T47D (cell line): ENCODE data around the gene CCDC13.
A peak's percentile ranks its signal among the peaks of the same experiment; 100 is the strongest.

Experiments
- DNase-seq, 2 experiments: peaks; one replicate each; pipeline versions ENCODE4 v3.0.0 to v3.0.0-alpha.2; 2011 to 2012; ENCODE audit warnings: low read depth in 1 of 2, low spot score in 1 of 2
- JUND ChIP-seq: IDR thresholded peaks from 2 replicates; pipeline ENCODE4 v1.6.1; 2012; ENCODE audit warnings: low read depth
- in situ Hi-C: cut with HindIII; loops from 2 replicates; pipeline ENCODE4 v1.10.0; 2016; ENCODE audit warnings: low sequenced_read_pairs, low pct_unique_long_range_greater_than_20kb

The CCDC13 gene

DNA sequence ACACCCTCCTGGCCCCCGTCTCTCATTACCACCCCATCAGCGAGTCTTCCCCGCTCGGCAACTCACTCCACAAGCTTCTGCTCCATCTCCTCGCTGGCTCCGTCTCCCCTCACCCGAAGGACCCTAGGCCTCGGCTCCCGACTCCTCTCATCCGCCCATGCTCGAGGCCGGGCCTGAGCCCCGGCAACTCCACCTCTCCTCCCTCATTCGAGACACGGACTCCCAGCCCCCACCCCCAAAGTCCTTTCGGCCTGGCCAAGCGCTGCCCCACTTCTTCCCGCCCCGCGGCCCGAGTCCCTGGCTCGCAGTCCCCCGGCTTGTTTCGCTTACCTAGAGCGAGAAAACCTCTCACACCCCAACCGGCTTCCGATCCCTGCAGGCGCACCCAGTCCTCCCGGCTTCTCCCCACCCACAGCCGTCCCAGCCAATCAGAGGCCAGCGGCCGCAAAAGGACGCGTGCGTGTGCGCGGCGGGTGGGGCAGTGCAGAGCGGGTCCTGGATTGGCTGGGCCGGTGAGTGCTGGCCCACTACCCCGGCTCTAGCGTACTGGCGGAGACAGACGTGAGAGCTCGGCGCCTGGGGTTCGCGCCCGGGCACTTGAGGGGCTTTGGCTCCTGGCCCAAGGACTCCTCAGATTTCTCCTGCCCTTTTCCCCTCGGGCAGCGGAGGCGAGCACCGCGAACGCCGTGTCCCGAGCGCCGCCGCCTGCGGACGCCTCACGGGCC is 31.2 kb upstream of the CCDC13 start, which contains the start of gene HIGD1A:
TSS of gene HIGD1A (minus strand) at position 385 of the 725 bp plus-strand sequence. CDS start 10,237 bp downstream, outside the sequence.
- in situ Hi-C loops, result no loop called here
- TF ChIP-seq JUND, result no peak
- peak; percentile 98 to 99 for DNase-seq

DNA sequence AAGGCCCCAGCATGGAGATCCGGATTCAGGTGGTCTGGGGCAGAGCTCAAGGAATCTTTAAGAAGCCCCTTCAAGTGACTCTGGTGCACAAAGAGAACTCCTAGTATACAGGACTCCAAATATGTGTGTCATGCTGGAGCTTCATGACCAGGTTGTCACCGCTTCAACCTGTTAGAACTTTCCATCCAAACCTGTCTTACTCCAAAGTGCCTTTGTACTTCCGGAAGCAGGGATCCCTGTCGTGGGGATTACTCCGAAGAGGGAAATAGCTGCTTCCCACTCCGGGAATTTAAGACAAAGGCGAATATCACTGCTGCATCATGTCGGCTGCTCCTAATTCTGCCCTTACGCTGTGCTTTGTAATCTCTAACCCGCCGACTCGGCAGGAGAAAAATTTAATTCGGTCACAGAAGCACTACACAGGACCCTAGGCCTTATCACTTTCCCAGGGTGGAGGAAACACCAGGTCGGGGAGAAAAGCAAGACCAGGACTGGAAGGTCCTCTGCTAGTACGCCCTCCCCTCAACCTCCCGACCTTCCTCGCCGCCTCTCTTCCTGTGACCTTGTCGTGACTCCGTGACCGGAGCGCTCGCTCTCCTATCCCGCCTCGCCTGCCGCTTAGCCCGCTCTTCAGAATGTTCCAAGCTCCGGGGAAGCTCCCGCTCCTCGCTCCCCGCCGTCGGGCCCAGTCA is 30.5 kb upstream of the CCDC13 start:
- TF ChIP-seq JUND, result no peak
- in situ Hi-C loops, result no loop called here
- peak; percentile 44 to 57 for DNase-seq

DNA sequence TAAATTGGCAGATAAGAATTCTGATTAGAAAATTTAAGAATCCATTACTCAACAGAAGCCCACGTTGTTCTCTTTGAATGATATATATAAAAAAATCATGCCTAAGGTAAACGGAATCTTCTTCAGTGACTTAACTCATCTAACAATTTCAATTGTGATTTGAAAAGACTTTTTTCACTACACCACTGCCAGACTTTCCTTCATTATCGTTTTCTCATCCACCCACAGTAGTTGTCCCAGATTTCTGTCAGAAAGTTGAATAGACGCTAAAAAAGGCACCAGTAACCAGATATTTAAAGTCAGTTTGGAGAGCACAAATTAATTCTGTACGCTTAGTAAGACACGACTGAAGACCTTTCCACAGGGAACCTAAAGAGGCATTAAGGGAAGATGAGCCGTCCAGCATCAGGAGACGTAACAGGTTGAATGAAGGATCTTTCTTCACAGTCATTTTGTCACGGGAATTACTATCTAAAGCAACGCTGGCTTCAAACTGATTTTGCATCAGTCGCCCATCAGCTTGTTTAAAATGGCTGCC is 29.9 kb upstream of the CCDC13 start:
- TF ChIP-seq JUND, result no peak
- no peak for DNase-seq
- in situ Hi-C loops, result no loop called here

DNA sequence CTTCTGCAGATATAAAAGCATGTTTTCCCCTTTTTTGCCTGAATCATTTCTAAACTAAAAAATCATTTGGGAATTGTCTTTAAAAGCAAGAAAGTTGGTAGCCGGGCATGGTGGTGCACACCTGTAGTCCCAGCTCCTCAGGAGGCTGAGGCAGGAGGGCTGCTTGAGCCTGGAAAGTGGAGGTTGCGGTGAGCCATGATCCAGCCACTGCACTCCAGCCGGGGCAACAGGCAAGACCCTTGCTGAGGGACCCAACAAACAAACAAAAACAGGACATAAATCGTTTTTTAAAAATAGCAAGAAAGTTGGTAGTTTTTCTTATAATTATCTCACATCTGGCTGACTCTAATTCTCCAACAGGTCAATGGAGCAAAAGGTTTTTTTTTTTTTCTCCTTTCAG is 28.7 kb upstream of the CCDC13 start:
- no peak for DNase-seq
- in situ Hi-C loops, result no loop called here
- no peak for TF ChIP-seq JUND

DNA sequence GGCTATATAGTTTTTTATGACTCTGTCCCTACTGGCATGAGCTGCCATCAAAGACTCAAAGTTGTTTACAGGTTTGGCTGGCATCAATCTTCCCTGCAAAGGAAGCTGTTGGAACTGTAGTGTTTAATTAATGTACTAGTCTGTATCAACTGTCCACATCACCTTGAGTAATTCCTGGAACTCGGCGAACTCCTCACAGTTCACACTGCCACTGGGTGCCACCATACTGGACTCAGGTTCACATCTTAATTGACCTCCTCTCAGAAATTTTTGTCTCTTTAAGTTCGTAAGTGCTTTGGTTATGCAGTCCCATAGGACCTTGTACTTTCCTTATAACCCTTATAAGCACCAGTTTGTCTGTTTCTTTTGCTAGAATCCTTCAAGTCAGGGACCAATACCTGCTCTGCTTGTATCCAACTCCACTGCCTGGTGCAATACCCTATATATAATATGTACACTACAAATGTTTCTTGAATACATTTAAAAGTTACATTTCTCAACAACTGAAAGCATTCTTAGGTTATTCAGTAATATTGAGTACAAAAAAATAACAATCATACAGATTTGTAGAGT is 28.1 kb upstream of the CCDC13 start:
- in situ Hi-C loops, result no loop called here
- TF ChIP-seq JUND, result no peak
- no peak for DNase-seq

DNA sequence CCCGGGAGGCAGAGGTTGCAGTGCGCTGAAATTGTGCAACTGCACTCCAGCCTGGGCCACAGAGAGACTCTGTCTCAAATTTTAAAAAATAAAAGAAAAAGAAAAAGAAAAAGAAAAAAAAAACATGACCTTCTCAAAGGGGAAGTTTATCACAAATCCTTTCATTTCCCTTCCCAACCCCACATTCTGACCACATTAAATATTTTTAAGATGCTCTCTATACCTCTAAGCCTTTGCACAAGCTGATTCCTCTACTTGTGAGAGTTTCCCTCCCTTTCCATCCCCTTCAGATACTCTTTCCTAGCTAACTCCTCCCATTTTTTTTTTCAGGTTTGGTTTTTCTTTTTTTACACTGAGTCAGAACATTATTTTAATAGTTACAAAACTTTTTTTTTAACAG is 27.2 kb upstream of the CCDC13 start:
- DNase-seq, result no peak
- in situ Hi-C loops, result no loop called here

DNA sequence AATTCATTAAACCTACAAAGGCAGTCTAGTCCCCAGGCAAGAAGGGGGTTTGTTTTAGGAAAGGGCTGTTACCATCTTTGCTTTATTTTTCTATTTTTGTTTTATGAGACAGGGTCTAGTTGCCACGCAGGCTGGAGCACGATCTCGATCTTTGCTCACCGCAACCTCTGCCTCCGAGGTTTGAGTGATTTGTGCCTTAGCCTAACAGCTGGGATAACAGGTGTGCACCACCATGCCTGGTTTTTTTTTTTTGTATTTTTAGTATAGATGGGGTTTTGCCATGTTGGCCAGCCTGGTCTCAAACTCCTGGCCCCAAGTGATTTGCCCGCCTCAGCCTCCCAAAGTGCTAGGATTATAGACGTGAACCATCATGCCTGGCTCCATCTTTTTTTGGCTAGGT is 26.3 kb upstream of the CCDC13 start:
- TF ChIP-seq JUND, result no peak
- no peak for DNase-seq
- in situ Hi-C loops, result no loop called here

More for the DNA sequence above, 27.2 kb upstream of the CCDC13 start:
- TF ChIP-seq JUND, result no peak

DNA sequence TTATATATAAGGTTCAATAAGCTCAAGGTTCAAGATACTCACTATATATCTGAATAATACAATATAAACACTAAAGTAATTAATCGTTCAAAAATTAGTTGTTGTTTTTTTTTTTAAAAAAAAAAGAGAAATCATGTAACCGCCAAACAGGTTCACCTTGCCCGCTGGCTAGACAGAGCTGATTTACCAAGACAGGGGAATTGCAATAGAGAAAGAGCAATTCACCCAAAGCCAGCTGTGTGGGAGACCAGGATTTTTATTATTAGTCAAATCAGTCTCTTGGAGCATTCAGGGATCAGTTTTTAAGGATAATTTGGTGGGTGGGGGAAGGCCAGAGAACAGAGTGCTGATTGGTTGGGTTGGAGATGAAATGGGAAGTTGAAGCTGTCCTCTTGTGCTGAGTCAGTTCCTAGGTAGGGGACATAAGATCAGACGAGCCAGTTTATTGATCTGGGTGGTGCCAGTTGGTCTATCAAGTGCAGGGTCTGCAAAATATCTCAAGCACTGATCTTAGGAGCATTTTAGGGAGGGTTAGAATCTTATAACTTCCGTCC is 23.4 kb upstream of the CCDC13 start:
- no peak for TF ChIP-seq JUND
- no peak for DNase-seq
- in situ Hi-C loops, result no loop called here

DNA sequence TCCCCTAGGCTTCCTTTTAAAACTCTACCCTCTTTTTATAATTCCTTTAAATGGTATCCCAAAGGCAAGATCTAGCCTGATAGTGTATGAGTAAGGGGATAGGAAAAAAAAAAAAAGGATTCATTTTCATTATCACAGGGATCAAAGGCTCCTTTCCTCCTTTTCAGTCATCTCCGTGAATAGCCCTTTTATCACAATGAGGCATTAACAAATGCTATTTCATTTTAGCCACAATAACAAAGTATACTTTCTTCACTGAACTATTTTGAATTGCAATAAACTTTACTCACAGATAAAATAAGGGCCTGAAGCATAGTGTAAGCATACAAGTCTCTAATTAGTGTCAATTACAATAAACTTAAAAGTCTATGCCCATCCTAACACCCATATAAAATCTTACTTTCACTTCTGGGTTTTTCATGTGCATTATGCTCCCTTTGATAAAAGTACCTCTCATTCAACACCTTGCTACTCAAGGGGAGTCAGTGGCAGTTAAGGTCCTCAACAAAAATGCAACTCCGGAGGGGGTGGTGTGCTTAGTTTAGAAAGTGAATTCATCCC is 22.6 kb upstream of the CCDC13 start:
- no peak for DNase-seq
- in situ Hi-C loops, result no loop called here
- TF ChIP-seq JUND, result no peak

DNA sequence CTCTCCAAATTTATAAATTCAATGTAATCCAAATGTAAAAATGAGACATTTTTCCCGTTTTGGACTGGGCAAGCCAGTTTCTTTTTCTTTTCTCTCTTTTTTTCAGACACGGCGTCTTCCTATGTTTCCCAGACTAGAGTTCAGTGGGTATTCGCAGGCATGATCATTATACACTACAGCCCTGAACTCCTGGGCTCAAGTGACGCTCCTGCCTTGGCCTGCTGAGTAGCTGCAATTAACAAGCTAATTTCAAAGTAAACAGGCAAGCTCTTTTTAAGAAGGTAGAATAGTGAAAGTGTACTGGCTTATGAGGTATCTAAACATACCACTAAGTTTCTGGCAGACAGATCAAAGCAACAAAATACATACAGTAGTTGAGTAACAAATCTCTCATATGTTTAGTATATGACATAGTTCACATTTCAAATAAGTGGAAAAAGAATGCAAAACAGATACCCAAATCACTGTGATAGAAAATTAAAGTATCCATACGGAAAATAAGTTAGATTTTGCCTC is 17.7 kb upstream of the CCDC13 start:
- no peak for DNase-seq
- in situ Hi-C loops, result no loop called here
- TF ChIP-seq JUND, result no peak

DNA sequence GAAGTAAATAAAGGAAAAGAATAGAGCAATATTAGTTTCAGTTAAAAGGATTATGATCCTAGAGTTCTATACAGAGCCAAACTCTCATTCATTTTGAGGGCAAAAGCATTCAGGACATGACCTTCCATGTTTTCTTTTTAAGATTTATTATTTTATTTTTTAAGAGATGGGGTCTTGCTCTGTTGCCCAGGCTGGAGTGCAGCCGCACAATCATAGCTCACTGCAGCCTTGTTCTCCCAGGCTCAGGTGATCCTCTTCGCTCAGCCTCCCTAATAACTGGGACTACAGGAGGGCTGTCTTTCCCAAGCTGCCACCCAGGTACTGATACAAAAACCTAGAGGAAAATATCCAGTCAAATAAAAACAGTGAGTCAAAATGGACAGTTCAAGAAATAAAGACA is 13.6 kb upstream of the CCDC13 start:
- TF ChIP-seq JUND, result no peak
- DNase-seq, result no peak
- in situ Hi-C loops, result no loop called here

DNA sequence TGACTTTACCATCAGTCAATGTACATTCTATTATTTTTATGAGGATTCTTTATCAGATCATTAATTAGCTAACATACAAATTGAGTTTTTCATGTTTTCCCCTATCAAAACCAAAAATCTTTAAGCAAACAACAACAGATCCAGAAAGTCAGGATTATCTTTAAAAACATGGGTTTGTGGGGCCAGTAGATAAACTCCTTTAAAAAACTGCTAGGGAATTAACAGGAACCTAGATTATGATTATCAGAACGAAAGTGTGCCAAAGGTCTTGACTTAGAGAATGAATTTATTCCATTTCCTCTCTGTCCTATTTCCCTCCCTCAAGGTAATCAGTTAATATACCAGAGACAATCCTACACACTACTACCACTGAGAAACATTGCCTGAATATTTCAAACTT is 13.2 kb upstream of the CCDC13 start:
- no peak for TF ChIP-seq JUND
- DNase-seq, result no peak
- in situ Hi-C loops, result no loop called here
